Activated effector memory CD4-positive, alpha-beta T cell treated with Interleukin-2 at 50 U/mL for 16 hours (primary cell): ENCODE data around the gene BCAT1.
"Not testable (repeated sequence)": the region's sequence is repeated elsewhere in the genome, so short reads cannot be mapped to it uniquely, and the experiment has no call there.

Experiments
- DNase-seq: peaks from one replicate; pipeline ENCODE4 v3.0.0-alpha.2; 2020

Gene BCAT1

DNA sequence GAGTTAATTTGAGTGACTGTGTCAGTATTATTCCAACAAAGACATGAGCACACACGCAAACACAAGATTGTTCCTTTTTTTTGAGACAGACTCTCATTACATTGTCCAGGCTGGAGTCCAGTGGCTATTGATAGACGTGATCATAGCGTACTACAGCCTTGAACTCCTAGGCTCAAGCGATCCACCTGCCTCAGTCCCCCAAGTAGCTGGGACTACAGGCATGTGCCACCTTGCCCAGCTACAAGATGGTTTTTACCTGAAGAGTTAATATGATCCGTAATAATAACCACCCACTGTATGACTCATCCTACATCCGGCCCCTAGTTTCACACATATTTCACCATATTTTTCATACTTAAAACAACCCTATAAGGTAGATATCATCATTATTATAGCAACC lies 26.8 kb downstream of the BCAT1 start:
- no peak for DNase-seq

DNA sequence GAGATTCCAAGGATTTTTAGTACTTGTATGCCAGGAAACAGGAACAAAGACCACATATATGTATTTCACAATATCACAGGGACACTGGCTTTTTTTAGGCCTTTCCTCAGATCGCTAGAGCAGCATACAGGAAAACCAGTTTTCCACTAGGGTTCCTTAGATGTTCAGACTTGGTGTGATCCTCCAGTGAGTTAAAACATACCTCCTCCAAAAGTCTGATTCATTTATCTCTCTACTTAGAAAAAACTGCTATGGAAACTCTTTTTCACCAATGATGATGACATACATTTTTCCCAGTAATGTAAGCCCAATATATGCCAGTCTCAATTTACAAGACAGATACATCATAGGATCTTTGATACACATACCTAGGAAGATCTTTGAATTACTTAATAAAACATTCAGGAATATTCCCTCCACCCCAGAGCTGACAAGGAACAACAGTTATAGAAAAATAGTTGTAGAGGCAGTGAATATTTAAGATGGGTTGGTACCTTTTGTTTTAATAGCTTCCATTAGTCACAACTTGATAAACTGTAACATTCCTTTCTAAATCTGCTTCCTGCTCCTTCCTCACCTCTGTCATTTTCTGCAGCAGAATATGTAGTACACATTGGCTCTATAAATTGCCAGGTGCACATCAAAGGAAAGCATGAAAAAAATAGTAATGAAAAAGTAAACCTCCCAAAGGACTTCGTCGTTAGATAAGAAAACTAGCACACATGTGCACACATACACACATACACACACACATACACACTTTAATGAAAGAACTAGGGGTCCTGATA lies 27.5 kb downstream of the BCAT1 start:
- DNase-seq, result no peak

DNA sequence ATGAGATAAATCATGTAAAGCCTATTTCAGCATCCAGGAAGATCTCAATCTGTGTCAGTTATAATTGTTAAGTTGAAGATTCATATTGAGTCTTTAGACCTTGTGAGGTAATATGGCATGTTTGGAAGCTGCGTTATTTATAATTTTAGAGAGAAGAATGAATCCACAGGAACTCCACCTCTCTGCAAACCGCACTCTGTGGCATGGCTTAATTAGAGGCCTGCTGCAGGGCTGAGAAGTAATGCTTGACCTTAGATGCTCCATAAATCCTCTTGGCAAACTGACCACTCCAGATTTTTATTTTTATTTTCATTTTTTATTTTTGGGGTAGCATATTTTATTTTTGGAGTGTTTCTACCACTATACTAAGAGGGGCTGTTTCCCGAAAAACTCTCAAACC lies 28.8 kb downstream of the BCAT1 start:
- DNase-seq, result no peak

DNA sequence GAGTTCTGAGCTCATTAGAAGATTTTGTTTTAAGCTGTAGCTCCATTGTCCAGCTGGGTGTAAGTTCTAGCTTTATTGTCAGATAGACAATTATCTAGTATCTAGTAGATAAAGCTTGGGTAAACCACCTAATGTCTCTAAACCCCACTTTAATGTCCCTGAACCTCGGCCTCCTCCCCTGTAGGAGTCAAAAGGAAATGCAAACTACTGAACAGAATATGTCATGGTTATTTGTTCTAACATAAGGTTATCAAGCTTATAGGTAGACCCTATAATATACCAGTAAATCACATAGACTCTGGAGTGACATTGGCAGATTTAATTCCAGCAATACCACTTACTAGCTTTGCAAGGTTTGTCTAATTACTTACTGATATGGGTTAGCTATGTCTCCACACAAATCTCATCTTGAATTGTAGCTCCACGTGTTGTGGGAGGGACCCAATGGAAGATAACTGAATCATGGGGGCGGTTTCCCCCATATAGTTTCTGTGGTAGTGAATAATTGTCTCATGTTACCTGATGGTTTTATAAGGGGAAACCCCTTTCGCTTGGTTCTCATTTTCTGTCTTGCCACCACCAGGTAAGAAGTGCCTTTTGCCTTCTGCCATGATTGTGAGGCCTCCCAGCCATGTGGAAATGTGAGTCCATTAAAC lies 29.4 kb downstream of the BCAT1 start:
- no peak for DNase-seq

DNA sequence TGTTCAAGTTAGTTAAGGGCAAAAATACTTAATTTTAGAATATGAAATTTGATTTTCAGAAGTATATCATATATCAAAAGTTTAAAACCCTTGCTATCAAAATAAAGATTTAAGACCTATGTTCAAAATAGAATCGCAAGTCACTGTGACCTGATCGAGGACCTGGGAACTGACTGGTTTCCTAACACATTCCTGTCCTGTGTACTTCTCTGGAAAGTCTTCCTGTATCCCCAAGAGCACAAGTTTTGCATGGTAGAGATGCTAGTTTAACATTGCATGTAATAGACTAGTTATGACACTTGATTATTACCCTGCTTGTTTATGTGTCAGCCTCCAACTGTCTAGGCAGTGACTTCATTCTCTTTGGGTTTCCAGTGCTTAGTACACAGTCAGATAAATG lies 30.3 kb downstream of the BCAT1 start:
- DNase-seq, result no peak

DNA sequence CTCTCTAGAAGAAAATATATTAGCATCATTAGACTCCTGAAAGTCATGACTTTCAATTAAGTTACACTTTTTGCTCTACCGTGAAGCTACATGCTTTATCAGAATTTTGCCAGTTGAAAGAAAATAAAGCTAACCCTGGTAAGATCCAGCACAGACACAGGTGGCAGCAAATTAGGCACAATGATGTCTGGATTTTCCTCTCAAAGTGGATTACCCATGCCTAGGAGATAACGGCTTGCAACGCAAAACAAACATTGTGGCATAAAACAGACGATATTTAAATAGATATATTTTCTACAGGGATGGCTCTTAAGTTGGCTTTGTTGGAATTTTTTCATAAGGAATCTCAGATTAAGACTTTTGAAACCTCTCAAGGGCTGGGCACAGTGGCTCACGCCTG lies 33.4 kb downstream of the BCAT1 start:
- DNase-seq, result no peak

DNA sequence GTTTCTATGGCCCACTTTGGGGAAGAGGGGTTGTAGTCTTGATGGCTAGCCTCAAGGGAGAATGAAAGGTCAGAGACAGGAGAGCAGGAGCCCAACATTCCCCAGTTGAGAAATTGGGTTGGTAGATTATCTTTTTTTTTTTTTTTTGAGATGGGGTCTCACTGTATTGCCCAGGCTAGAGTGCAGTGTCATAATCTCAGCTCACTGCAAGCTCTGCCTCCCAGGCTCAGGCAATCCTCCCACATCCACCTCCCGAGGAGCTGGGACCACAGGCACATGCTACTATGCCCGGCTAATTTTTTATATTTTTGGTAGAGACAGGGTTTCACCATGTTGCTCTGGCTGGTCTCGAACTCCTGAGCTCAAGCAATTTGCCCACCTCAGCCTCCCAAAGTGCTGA lies 34.9 kb downstream of the BCAT1 start:
- DNase-seq, result no peak

DNA sequence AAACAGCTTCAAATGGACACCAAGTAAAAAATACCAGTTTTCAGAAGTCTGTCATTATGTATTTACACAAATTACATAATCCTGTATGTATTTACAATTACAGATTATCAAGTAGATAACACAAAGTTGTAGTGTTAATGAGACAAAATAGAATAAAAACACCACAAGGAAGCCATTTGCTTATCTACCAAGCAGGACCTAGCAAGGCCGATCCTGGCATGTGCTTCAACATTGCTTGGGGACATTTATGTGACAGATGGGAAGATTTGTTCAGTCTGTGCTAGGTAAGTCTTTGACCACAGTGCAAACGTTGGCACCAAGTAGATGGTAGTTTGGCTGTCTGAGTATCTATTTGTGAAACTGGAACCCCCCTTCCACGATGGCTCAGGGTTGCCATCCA lies 35.8 kb downstream of the BCAT1 start:
- no peak for DNase-seq

DNA sequence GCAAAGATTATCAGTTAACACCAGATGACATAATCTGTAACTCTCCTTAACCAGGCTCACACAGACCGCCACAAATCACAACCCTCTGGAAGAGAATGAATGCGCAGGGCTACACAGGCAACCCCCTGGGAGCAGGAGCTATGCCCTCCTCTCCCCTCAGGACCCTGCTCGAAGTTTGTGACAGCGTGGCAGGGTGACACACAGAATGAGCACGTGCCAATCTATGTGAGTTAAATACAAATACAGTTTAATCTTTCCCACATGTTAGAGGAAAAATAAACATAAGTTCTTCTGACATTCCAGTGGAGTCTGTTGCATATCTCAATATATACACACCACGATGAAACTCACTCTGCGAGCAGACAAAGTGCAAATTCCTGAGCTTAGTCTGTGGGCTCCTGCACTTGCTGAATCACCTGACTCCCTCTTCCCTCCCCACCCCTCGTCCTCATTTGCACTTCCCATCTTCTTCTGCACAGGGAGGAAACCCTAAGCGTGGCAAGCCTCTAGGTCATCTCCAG lies 37.6 kb downstream of the BCAT1 start:
- no peak for DNase-seq

DNA sequence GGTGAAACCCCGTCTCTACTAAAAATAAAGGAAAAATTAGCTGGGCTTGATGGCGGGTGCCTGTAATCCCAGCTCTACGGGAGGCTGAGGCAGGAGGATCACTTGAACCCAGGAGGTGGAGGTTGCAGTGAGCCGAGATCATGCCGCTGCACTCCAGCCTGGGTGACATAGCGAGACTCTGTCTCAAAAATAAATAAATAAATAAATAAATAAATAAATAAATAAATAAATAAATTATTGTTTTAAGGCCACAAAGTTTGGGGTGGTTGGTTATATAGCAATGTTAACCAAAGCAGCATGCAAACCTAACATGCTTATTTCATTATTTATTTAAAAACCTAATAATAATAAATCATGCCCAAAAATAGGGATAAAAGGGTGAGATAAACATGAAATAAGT lies 38.7 kb downstream of the BCAT1 start:
- DNase-seq, result not testable (repeated sequence)

DNA sequence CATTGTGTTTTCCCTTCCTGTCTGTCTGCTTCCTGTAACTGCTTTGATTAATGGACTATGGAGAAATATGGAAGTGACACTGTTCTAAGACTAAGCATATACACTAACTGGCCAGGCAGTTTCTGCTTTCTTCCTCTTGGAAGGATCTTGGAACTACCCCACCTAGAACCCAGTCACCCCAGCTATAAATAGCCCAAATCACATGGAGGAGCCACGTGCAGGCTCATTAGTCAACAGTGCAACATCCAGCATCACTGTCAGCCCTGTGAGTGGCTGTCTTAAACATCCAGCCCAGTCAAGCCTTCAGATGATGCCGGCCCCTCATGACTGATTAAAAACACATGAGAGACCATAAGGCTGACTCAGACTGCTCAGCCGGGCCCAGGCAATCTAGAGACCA lies 39.2 kb downstream of the BCAT1 start:
- no peak for DNase-seq

DNA sequence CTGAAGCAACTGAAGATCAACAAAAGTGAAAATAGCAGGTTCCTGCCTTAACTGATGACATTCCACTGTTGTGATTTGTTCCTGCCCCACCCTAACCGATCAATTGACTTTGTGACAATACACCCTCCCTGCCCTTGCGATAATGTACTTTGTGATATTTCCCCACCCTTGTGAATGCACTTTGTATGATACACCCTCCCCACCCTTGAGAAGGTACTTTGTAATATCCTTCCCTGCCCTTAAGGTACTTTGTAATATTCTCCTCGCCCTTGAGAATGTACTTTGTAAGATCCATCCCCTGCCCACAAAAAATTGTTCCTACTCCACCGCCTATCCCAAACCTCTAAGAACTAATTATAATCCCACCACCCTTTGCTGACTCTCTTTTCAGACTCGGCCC lies 41.4 kb downstream of the BCAT1 start:
- no peak for DNase-seq

DNA sequence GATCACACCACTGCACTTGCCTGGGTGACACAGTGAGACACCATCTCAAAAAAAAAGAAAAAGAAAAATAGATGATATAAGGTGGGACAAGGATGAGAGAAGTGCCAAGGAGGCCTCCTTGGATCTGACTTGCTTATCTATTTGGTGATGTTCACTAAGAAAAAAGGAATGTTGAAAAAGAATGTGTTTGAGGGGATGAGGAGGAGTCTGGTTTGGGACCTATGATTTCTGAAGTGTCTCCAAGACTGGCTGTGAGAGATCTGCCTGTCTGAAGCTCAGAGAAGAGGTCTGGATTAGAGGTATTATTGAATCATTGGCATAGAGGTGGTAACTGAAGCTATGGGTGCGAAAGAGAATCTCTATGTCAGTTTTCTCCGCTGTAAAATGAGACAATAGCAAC lies 42.8 kb downstream of the BCAT1 start:
- DNase-seq, result no peak

DNA sequence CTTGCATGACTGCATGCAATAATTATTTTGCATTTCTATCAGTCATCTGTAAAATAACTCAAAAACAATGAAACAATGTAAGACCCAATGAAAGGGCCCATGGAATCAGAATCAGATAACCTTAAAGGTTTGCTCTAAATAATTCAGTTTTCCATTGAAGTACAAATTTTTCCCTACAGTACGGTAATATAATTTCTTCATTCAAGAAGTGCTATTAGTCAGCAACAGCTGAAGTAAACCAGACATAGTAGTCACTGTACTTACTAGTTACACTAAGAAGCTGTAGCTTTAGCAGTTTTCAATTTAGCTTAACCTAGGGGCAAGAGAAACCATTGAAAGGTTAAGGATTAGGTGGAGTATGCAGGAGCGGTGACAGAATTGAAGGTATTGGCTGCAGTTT lies 43.5 kb downstream of the BCAT1 start:
- DNase-seq, result no peak

DNA sequence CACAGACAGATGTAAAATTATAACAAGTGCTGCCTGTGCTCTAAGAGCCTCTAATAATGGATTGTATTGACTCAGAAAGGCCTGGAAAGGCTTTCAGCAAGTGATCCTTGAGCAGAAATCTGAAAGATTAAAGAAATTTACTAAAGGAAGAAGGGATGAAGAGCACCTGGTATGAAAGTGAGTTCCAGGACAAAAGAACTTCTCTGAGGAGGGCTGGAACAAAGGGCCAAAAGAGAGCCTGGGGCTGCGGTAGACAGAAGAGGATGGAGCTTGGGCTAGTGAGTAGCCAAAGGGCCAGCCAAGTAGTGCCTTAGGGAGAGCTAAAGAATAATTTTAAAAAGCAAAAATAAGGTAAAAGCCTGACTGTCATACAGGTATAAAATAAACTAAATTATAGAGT lies 44.0 kb downstream of the BCAT1 start:
- DNase-seq, result no peak

DNA sequence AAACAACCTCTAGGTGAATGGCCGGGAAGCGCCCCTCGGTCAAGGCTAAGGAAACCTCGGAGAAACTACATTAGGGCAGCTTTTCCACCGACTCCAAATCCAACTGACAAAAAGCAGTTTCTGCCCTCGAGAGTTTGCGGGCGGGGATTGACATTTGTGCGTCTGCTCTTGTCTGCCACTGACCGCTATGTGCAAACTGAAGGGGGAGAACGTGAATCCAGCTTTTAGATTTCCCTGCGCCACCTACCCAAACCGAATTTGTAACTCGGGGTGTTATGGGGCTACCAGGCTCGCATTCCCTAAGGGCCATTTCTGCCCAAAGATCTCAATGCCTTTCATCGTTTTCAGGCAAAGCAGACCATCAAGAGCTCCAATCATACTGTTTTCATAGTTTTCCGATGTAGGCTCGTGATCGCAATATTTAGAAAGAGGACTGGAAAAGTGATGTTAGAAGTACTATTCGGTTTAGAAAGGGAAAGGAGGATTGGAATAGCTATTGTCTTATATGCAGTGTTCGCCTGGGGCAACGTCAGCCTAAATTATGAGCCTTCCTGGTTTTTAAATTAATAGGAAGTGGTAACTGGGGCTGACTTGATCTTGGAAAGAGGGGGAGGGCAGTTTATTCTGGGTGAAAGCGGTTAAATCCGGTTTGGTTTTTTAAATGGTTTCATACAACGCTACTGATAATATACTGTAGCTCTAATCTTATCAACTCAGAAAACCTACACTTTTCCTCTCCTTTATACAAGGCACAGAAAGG lies 45.4 kb downstream of the BCAT1 start:
- no peak for DNase-seq

DNA sequence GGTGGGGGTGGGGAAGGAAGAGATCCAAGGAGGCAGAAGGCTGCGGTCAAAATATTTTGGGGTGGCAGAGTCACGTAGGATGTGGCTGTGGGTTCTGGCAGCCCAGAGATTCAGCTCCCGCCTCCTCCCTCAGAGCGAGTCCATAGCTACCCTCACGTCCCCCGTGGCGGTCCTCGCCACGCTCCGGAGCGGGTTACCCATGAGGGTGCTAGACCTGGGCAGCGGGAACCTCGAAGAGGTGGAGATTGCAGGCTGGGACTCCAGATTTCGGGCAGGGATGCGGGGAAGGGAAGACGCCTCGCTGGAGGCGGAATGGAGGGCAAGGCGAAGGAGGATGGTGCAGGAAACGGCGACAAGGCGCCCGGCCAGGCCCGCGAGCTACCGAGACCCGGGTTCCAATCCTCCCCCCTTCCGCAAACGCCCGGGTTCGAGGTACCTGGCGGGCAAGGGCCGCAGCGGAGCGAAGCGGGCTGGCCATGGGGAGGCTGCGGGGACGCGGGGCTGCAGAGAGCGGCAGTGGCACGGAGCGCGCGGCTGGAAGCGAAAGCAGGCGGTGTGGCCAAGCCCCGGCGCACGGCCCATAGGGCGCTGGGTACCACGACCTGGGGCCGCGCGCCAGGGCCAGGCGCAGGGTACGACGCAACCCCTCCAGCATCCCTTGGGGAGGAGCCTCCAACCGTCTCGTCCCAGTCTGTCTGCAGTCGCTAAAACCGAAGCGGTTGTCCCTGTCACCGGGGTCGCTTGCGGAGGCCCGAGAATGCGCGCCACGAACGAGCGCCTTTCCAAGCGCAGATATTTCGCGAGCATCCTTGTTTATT lies 46.2 kb downstream of the BCAT1 start:
- DNase-seq, result no peak

DNA sequence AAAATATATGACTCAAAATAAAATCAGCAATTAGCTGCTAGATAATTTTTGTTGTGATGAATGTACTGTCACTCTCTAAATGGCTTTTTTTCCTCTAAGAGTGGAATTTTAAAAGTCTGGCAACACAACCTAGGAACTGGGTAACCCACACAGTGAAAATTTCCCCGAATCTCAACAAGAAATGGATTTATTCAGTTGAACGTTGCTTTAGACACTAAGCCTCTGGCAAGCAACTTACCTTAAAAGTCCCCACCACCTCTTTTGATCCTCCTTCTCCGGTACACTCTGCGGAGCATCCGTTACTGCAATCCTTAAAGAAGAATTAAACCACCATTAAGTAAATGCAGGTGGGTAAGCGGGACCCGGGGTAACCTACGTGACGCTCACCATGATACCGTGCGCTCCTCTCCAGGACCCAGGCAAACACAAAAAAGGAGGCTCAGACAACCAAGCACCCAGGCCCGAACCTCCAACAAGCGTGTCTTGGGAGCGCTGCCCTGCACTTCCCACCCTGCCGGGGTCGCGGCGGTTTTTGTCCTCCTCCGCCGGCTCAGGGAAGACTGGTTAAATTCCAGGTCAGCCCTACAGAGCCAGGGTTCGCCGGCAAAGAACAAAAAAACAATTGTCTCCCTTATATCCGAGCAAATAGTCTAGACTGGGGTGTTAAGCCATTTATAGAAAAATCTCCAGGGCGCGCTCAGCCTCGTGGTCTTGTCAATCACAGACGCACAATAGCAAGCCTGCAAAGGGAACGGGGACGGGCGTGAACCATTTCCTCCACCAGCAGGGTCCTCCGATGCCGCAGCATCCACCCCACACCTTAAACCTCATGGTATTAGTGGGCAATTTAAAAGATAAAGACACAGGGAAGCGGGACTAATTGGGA lies 47.1 kb downstream of the BCAT1 start:
- no peak for DNase-seq

DNA sequence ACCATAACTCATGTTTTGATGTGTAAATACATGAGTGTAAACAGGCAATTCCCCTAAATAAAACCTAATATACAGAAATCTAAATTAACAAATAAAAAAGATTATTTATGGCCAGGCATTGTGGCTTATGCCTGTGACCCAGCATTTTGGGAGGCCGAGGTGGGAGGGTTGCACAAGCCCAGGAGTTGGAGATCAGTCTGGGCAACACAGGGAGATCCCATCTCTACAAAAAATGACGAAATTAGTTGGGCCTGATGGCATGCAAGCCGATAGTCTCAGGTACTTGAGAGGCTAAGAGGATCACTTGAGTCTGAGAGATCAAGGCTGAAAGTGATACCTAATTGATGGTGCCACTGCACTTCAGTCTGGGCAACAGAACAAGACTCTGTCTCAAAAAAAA lies 48.7 kb downstream of the BCAT1 start:
- DNase-seq, result no peak

DNA sequence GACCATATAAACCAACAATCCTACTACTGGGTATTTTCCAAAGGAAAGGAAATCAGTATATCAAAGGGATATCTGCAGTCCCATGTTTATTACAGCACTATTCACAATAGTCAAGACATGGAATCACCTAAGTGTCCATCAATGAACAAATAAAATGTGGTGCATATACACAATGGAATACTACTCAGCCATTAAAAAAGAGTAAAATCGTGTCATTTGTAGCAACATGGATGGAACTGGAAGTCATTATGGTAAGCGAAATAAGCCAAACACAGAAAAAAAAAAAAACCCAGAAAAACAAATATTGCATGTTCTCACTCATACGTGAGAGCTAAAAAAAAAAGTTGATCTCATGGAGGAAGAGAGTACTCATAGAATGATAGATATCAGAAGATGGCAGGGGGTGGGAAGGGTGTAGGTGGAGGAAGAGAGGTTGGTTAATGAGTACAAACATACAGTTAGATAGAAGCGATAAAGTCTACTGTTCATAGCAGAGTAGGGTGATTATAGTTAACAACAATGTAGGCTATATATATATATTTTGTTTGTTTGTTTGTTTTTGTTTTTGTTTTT lies 49.3 kb downstream of the BCAT1 start:
- no peak for DNase-seq

DNA sequence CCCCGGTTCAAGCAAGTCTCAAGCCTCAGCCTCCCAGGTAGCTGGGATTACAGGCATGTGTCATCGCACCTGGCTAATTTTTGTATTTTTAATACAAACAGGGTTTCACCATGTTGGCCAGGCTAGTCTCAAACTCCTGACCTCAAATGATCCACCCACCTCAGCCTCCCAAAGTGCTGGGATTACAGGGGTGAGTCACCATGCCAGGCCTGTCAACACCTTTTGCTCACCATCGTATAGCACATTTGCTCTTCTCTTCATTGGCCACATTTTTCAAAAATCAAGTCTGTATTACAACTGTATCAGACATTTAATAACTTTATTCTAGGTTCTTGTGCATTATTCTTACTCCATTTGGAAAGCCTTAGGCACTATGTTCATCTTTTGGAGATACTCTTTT lies 50.3 kb downstream of the BCAT1 start:
- no peak for DNase-seq

DNA sequence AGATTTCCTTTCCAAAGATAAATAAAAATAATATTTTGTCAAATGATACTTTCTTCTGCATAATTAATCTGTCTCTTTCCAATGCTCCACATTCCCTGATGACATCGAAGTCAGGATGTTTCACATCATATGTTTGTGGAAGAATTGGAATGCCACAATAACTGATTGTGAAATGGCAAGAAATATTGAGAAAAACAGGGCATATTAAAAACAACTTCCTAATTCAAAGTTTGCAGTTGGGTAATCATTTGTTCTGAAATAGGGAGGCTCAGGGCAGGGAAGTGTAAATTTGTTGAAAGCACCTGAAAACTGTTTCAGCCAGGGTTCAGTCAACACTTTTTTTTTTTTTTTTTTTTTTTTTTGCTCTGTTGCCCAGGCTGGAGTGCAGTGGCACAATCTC lies 50.7 kb downstream of the BCAT1 start:
- no peak for DNase-seq
